GM18907 (cell line): ENCODE measurements around the gene CYP4F2.
"Not testable (repeated sequence)": the region's sequence is repeated elsewhere in the genome, so short reads cannot be mapped to it uniquely, and the experiment has no call there.

Source experiments
- ATAC-seq: cut with Tn5 transposase; IDR thresholded peaks from one replicate; pipeline ENCODE4 v1.9.1; 2021; ENCODE audit warnings: mild to moderate bottlenecking, moderate library complexity; ENCODE audit not compliant: unreplicated experiment

CYP4F2 gene

DNA sequence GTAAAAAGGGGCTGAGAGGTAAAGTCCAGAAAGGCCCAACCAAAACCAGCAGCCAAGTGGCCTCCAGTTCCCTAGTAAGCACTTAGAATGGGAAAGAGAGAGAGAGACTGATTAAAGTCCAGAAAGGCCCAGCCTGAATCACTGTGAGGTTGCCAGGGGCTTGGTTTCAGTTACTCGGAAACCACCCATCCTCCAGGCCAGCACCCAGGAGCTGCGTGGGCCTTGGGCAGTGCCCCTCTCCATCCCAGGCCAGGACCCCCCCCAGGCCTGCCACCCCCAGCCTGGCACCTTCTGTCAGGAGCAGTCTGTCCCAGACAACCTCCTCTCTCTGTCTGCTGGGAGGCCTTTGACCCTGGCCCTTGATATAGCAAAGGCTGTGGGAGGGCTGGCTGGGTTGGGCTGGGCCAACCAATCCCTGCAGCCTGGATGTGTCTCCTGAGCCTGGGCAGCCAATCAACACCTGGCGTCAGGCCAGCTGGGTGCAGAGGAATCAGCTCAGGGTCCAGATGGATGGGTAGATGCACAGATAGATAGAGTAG is at the start of gene CYP4F2:
CYP4F2 (minus strand) TSS at position 337 of the 539 bp plus-strand sequence. CDS start 463 bp downstream, outside the sequence.
- no peak for ATAC-seq

GRCh38 chr19:15945301-15945700 is 47.4 kb upstream of the CYP4F2 start:
- ATAC-seq = no peak

- ATAC-seq = no peak
Measured at GRCh38 chr19:15944401-15944800, 46.5 kb upstream of the CYP4F2 start.

DNA sequence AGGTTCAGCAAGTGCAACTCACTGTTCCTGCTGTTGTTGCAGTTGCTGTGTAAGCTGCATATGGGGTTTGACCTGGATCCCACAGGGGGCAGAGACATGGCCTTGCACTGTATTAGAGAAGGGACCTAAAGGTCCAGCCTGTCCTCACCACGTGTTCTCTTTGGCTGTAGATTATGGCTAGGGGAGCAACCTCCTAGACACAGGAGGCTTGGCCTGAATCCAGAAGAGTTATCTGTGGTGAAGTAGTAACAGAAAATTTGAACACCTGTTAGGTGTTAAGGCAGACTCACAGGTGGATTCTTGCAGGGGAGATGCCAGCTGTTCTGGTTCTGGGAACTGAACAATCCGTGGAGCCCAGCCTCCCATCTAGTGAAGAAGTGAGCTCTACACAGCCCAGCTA is 39.9 kb upstream of the CYP4F2 start:
- no peak for ATAC-seq

DNA sequence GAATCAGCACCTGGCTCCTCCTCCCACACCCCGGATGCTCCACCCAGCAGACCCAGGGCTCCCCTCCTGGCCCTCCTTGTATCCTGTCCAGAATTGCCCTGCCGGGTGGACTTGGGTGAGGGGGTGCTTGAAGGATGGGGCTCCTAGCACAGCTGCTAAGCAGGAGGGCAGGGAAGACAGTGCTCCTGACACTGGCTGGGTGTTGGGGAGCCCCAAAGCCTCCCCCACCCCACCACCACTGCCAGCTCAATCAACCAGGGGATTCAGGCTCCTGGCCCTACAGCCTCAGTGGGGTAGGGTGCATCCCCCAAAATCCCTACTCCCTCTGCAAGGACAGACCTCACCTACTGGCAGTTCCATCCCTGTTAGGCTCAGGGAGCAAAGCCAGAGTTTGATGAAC is 39.1 kb upstream of the CYP4F2 start:
- no peak for ATAC-seq

DNA sequence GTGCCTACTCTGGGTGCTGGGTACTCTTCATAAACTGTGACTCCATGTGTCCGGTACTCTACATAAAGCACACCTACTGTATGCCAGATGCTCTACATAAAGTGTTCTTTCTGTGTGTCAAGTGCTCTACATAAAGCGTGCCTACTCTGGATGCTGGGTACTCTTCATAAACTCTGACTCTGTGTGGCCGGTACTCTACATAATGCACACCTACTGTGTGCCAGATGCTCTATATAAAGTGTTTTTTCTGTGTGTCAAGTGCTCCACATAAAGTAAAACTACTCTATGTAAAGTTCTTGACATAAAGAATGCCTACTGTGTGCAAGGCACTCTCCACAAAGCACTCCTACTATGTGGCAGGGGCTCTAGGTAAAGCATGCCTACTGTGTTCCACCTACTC is 38.3 kb upstream of the CYP4F2 start:
- no peak for ATAC-seq

GRCh38 chr19:15935167-15935702 is 37.4 kb upstream of the CYP4F2 start:
- ATAC-seq = no peak

GRCh38 chr19:15934332-15935078 is 36.6 kb upstream of the CYP4F2 start, which contains the start of gene CYP4F11:
TSS of gene CYP4F11 (minus strand) at chr19:15934529. CDS start at chr19:15934408, 121 bp downstream.
- ATAC-seq = no peak

- ATAC-seq = not testable (repeated sequence)
Measured at GRCh38 chr19:15933761-15934331, 36.0 kb upstream of the CYP4F2 start.

DNA sequence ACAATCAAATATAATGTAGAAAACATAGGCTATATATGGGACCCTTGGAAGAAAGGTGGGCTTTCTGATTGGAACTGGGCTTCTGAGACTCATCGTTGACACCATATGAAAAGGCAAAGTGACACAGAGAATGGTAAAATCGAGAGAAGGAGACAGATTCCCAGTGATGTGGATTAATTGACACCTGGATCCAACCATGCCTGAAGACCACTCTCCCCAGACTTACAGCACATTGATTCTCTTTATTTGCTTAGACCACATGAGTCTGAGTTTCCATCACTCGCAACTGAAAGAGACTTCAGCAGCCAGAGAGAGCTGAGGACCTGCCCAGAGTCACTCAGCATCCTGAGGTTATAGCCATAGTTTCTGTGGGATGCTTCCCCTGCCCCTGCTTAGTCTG is 30.4 kb upstream of the CYP4F2 start:
- ATAC-seq = no peak

DNA sequence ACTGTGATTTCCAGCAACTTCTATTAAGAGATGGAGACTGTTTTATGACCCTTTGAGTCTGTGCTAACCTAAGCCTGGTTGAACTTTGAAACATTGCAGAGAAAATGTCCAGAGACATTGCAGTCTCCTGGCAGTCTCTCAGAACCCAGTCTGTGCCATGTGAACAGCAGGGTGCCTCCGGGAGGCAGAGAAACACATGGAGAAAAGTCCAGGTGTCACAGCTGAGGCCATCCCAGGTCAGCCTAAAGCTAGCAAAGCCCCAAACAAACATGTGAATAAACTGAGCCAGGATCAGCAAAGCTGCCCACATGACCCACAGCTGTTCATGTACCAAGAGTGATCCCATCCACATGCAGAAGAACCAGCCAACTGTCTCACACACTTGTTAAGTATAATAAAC is 28.6 kb upstream of the CYP4F2 start:
- no peak for ATAC-seq

DNA sequence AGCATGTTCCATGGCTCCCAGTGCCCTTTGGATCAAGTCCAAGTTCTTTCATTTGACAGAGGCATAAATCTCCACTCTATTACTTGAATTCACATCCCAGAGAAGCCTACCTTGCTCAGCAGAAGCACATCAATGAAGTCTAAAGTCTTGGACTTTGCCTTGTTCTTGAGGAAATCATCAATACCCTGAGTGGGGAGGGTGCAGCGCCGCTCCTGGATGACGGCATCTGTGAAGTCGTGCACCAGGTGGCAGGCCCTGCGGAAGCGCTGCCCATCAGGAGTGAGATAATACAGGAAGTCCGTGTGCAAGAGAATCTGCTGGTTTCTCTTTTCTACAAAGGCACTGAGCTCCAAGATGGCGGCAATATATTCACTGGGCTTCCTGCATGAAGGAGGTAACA is 25.8 kb upstream of the CYP4F2 start:
- ATAC-seq = no peak

GRCh38 chr19:15922021-15922420 is 24.1 kb upstream of the CYP4F2 start:
- ATAC-seq = no peak

- no peak for ATAC-seq
Measured at GRCh38 chr19:15919243-15919642, 21.4 kb upstream of the CYP4F2 start.

DNA sequence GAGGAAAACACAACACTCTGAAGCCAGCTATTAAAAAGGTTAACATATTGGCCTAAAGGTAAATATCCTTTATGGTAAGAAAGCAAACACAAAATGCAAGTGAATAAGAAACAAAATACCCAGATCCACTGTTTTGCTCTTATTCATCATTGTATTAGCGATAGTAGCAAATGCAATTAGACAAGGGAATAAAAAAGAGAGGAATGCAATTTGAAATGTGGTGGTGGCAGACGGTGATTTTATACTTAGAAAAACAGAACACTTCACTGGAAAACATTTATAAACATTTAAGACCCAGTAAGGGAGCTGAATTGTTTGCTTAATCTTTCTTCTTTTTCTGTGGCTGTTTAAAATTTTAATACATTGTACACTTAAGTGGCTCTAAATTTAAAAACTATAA is 17.2 kb upstream of the CYP4F2 start:
- no peak for ATAC-seq

DNA sequence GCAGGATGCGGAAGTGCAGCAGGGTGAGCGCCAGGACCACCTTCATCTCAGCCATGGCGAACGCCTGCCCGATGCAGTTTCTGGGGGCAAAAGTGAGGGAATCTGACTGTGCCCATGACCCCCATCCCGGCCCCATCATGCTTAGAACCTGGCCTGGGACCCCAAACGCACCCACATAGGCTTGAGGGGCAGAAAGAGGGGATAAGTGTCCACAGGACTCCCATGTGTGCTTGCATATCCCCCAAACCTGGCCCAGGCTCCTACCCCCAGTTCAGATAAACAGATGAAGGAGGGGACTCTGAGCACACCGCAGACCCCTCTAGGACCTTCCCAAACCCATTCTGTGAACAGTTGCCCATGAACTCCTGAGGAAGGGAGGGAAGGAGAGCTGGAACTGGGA is 16.0 kb upstream of the CYP4F2 start:
- no peak for ATAC-seq

- no peak for ATAC-seq
Measured at GRCh38 chr19:15913384-15913783, 15.5 kb upstream of the CYP4F2 start.

DNA sequence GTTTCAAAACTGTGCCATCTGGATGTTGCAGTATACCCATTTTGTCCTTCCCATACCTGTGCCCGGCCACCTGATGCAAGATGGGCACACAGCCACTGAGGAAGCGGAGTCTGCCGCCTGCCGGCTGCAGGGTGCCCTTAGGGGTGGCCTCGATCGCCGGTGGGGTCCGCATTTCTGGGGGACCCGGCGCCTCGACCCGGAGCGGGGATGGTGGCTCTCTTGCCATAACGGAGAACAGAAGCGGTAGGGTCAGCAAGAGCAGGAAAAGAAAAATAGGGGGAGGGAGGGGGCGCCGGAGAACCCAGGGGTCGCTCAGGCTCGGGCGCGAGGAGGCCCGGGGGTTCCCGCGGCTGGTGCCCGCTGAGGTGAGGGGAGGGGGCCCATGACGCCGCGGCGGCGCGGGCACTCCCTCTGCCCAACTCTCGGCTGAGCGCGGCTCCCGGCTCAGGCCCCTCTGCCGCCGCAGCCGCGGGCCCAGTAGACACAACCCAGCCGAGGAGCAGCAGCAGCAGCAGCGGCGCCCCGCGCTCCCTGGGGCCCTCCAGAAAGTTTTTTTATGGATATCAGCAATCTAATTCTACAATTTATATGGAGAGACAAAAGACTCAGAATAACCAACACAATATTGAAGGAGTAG is 13.8 kb upstream of the CYP4F2 start:
- ATAC-seq = no peak

DNA sequence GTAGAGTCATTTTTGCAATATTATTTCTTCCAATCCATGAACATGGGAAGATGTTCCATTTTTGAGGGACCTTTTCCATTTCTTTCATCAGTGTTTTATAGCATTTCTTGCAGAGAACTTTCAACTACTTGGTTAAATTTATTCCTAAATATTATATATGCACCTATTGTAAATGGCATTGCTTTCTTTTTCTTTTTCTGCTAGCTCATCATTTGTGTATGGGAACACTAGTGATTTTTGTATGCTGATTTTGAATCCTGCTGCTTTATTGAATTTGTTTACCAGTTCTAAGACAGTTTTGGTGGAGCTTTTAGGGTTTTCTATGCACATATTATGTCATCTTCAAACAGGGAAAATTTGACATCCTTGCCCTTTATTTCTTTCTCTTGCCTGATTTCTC is 7.2 kb upstream of the CYP4F2 start:
- ATAC-seq = no peak

GRCh38 chr19:15902898-15903297 is 5.0 kb upstream of the CYP4F2 start:
- not testable (repeated sequence) for ATAC-seq

DNA sequence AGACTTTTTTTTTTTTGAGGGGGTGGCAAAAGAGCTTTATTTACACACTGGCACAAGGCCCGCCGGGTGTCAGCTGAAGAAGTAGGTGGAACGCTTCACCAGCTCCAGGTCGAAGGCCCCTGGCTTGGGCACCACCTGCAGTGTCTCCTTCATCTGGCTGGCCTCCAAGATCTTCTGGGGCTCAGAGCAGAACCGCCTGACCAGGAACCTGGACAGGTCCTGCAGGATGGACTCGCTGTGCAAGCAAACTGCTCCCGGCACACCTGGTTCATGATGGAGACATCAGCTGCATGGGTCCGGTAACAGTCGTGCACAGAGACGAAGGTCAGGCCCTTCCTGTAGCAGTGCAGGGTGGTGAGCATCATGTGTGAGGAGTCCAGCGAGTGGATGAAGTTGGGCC is 4.4 kb upstream of the CYP4F2 start:
- ATAC-seq = no peak

DNA sequence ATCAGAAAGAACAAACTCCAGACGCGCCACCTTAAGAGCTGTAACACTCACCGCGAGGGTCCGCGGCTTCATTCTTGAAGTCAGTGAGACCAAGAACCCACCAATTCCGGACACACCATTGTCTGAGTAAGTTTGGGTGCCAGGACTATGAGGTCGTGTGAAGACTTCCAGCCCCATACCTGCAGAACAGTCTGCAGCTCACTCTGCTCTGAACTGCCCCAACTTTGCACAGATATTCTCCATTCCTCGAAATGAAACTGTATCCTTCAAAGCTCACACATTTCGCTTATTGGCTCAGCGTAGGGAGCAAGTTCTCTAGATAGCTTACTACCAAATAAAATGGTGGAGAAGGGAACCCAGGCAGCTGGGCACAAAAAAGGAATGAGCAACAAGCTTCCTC is 2.6 kb upstream of the CYP4F2 start:
- ATAC-seq = no peak
